Hepatocyte (in vitro differentiated cells): ENCODE measurements around the gene CPSF6.

Experiments used
- EZH2 ChIP-seq: fragments of 200-600 bp; sonication (generic); IDR thresholded peaks from 2 replicates; pipeline ENCODE4 v1.6.1; 2016; ENCODE audit warnings: antibody characterized with exemption, mild to moderate bottlenecking, borderline replicate concordance
- TF ChIP-seq, protein P1 (sequence below): fragments of 200-600 bp; sonication (generic); IDR thresholded peaks from 2 replicates; pipeline ENCODE4 v1.5.1; 2016; ENCODE audit warnings: antibody characterized with exemption, mild to moderate bottlenecking; ENCODE audit not compliant: poor library complexity

DNA sequence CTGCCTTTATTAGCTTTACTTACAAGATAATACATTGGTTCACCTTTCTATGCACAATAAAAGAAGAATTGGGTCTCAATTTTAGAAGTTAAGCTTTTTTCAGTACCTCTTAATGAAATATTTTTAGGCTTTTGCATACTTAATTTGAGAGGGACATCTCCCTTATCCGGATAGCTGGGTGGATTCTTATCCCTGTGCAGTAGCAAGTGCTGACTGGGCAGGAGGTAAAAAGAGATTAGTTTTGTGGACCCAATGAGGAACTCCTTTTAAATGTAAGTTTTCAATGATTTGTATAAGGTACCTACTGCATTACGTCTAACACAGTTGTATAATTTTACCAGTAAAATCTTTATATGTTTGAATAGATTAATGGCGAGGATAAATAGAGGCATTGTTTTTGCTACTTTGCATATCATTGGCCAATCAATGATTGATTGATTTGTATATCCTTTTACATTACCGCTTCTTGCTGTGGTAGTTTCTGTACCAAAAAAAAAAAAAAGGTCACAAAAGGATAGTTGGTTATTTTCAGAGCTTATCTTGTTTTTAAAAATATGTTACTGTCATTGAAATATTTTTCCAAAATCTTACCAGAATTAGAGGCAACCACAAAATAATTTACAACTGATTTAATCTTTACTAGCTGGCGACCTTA lies 2.2 kb downstream of the CPSF6 start:
- TF ChIP-seq, protein P1, sequence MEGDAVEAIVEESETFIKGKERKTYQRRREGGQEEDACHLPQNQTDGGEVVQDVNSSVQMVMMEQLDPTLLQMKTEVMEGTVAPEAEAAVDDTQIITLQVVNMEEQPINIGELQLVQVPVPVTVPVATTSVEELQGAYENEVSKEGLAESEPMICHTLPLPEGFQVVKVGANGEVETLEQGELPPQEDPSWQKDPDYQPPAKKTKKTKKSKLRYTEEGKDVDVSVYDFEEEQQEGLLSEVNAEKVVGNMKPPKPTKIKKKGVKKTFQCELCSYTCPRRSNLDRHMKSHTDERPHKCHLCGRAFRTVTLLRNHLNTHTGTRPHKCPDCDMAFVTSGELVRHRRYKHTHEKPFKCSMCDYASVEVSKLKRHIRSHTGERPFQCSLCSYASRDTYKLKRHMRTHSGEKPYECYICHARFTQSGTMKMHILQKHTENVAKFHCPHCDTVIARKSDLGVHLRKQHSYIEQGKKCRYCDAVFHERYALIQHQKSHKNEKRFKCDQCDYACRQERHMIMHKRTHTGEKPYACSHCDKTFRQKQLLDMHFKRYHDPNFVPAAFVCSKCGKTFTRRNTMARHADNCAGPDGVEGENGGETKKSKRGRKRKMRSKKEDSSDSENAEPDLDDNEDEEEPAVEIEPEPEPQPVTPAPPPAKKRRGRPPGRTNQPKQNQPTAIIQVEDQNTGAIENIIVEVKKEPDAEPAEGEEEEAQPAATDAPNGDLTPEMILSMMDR = no peak
- no peak for TF ChIP-seq EZH2
